ENCODE data around the gene EZH1.

EZH1 gene

DNA sequence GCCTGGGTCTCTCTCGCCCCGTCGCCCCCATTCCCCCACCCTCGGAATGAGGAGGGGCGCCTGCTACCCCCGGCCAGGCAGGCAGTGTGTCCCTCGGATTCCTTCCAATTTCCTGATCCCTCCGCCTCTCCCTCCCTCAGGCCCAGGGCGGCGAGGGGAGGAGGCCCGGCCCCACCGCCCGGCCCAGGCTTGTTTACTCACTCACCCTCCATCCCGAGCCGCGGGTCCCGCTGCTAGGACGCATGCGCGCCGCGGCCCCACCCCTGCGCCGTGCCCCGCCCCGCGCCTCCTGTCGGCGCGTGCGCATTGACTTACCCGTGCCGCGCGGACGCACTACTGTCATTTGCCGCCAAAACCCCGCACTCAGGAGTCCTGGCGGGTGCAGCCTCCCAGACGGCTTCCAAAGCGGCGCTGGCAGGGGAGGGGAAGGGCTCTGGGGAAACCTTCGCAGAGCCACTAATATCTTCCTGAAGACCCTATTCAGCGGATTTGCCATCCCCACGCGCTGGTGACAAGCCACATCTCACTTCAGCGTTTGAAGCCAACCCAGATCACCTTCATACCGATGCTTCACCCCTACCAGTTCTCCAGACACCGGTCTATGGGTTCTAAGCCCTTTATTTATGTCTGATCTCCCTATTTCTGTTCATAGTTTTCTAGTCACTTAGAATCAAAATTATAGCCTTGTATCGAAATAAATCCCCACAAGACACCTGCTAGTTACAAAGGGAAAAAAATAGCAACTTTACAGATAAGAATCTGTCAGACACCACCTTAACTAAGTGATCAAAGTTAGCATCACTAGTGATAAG, at the start of gene EZH1:
TSS of gene EZH1 (minus strand) at position 235 of the 812 bp plus-strand sequence. CDS start 16,099 bp downstream, outside the sequence.
- DNase-seq: peak; percentile 94

- DNase-seq: no peak
These were observed 47.7 kb upstream of the EZH1 start for GRCh38 chr17:42792545-42792944.

- DNase-seq: no peak
These were observed 47.1 kb upstream of the EZH1 start for GRCh38 chr17:42791948-42792347.

DNA sequence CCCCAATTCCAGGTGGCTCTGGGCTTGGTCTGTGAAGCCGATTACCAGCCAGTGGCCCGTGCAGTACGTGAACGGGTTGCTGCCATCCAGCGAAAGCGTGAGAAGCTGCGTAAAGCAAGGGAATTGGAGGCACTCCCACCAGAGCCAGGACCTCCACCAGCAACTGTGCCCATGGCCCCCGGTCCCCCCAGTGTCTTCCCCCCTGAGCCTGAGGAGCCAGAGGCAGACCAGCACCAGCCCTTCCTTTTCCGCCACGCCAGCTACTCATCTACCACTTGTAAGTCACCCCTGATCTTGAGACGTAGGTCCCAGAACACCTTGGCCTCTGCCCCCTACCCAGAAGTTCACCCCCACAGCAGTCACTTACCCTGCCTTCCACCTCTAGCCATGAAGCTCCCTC, 42.4 kb upstream of the EZH1 start:
- DNase-seq: no peak

DNA sequence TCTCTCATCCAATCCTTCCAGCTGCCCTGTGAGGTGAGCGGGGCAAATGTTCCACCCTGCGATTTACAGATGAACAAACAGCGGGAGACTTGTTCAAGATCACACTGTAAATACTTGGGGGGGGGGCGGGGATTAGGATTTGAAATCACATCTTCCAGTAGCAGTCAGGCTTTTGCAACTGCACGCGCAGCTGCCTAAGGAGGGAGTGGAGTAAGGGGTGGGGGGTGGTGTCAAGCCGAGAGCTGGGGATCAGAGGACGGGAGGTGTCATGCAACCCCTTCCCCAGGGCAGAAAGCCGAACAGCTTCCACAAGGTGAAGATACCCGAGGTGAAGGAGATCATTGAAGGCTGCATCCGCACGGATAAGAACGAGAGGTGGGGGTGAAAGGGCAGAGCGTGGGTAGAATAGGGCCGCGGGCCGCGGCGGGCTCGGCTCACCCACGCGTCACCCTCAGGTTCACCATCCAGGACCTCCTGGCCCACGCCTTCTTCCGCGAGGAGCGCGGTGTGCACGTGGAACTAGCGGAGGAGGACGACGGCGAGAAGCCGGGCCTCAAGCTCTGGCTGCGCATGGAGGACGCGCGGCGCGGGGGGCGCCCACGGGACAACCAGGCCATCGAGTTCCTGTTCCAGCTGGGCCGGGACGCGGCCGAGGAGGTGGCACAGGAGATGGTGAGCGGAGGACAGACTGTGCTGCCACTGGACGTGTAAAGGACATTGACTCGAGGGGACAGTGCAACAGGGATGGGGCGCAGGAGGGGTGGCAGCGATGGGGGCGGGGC, 40.2 kb upstream of the EZH1 start:
- no peak for DNase-seq

DNA sequence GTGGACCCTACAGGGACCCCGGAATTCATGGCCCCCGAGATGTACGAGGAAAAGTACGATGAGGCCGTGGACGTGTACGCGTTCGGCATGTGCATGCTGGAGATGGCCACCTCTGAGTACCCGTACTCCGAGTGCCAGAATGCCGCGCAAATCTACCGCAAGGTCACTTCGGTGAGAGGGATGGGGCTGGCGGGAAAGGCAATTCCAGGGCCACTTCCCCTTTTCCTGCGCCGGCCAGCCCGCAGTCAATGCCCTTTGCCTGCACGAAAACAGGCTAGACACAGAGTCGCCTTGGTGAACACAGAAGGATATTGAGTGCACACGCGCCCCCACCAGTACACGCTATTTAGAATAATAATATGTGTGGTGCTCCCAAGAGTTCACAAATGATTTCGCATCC, 39.6 kb upstream of the EZH1 start:
- no peak for DNase-seq

GRCh38 chr17:42783791-42784138, 38.9 kb upstream of the EZH1 start:
- no peak for DNase-seq

GRCh38 chr17:42783062-42783790, 38.4 kb upstream of the EZH1 start:
- no peak for DNase-seq

DNA sequence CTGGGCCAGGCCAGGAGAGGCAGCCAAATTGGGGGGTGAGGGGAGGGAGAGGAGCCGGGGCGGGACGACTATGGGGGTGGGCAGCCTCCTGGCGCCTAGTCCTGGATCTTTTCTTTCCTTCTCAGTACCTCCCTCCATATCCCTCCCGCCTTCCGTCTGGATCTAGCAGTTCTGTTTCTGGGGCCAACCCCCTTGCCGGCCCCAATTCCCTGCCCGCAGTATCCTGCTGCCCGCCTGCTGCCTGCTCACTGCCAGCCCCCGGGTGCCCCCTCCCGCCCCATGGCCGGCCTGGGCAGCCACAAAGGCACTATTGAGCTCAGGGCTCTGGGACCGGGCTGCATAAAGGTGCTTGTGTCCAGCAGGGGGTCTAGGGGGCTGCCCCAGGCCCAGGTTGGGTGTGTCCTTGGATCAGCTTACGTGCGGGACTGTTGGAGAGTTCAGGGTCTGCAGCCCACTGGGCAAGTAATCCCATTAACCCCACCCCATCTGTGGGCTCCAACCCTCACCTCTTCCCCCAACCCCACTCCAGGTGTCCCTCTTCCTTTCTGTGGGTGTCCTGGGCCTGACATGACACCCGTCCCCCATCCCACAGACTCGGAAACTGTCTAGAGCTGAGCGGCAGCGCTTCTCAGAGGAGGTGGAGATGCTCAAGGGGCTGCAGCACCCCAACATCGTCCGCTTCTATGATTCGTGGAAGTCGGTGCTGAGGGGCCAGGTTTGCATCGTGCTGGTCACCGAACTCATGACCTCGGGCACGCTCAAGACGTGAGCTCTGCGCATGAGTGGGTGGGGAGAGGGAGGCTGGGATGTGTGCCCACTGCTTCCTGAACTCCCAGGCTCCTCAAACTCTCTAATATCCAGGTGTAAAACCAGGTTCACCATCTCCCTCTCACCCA, 37.6 kb upstream of the EZH1 start:
- DNase-seq: no peak

- DNase-seq: no peak
These were observed 36.9 kb upstream of the EZH1 start for GRCh38 chr17:42781639-42782165.

- DNase-seq: no peak
These were observed 36.2 kb upstream of the EZH1 start for GRCh38 chr17:42780851-42781638.

DNA sequence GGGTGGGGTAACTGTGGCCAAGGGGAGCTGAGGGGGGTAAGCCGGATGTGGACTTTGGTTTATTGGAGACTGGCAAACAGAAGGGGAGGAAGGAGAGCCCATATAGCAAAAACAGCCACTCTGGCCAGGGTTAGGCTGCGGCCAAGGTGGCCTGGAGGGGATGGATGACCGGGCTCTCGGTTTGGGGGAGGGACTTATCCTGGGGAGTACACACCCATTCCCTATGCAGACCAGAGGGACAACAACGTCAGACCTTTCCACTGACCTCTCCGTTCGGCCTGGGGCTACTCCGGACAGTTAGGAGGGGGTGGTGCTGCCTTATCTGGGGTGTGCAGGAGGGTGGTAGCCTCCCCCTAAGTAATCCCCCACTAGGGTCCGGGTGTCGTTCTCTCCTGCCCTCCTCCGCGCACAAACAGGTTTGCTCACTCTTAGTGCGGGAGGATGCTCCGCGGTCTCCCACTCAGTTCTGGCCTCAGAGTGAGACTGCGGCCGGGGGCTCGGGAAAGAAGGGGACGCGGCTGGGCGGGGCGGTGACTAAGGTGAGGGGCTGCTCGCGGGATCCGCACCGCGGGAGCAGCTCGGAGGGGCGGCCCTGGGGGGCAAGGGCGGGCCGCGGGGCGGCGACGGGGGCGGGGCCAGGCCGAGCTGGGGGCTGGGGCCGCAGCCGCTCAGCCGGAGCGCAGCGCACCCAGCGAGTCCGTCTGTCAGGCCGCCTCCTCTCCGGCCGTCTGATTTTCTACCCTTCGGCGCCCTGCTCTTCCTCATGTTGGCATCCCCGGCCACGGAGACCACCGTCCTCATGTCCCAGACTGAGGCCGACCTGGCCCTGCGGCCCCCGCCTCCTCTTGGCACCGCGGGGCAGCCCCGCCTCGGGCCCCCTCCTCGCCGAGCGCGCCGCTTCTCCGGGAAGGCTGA, 35.4 kb upstream of the EZH1 start, which contains the start of gene WNK4:
TSS of gene WNK4 (plus strand) at position 675 of the 915 bp plus-strand sequence. CDS start at position 764, 89 bp downstream.
- DNase-seq: no peak

GRCh38 chr17:42779304-42779935, 34.6 kb upstream of the EZH1 start:
- DNase-seq: no peak

- DNase-seq: no peak
These were observed 33.7 kb upstream of the EZH1 start for GRCh38 chr17:42778570-42778969.

DNA sequence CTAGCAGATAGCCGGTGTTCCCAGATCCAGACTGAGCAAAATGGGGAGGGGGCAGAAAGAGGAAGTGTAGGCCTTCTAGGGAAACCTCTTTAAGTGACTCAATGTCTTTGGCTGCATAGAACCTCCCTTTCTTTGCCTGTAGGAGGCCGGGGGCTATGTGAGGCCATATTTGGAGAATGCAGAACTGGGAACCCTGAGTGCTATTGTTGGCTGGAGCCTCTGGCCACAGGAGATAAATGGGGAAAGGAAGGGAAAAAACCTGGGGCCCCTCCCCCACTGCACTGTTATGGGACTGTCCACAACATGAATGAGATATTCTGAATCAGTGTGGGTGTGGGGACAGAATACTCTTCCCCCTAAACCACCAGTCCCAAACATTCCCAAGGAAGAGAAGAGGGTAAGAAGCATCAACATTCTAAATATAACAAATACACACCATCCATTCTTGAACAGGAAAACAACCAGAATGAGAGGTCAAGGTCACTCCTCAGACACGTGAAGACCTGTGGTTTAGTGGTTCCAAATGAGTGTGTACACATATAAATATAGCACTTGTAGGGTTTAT, 30.8 kb upstream of the EZH1 start:
- DNase-seq: no peak

DNA sequence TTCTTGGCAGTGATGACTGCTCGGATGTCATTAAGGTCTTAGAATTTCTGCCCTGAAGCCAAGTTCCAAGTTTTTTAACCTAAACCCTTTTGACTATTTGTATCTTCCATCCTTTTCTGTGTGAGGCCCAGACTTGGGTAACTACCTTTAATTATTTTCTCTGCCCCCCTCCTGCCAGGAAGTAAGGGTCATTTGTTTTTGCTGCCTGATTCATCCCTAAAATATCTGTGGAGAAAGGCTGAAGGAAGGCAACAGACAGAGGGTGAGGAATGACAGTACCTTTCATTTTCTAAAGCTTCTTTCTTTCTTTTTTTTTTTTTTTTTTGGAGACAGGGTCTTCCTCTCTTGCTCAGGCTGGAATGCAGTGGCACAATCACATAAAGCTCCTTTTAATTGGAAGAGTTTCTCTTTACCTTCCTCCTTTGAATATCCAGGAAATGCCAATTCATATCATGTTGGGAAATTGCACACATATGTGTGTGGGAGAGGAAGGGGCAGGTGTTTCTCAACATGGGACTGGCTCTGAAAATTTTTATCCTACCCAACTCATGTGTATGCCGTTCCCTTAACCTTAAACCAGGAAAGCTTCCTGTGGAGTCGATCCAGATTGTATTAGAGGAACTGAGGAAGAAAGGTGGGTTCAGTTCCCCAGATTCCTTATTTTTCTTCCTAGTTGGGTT, 29.4 kb upstream of the EZH1 start:
- no peak for DNase-seq

DNA sequence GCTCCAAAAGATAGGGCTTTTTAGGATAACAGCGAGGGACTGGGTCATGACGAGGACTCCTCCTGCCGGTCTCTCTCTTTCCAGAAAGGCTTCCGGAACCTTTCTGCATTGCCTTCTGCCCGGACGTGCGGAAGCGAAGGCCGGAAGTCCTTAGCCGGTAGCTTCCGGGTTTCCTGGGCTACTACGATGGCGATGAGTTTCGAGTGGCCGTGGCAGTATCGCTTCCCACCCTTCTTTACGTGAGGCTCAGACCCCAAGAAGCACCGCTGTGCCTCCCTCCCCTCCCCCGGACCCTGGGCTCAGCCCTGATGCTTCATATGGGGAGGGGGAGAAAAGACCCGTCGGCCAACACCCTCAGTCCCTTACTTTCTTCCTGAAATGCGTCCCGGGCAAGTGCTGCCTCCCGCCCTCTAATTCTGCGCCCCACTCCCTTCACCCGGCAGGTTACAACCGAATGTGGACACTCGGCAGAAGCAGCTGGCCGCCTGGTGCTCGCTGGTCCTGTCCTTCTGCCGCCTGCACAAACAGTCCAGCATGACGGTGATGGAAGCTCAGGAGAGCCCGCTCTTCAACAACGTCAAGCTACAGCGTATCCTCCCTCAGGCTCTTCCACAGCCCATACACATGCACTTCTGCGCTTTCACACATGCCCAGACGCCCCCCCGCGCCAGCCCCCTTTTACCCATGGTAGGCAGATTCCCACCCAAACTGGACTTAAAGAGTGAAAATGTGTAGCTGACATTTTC, 28.6 kb upstream of the EZH1 start, which contains the start of gene VPS25:
TSS of gene VPS25 (plus strand) at position 160 of the 746 bp plus-strand sequence. CDS start at position 187, 27 bp downstream.
- peak; percentile 79 for DNase-seq

- DNase-seq: no peak
These were observed 28.1 kb upstream of the EZH1 start for GRCh38 chr17:42772945-42773289.
